T-helper 1 cell treated with Interleukin-12 subunit alpha and Interleukin-12 subunit beta and Interleukin-4 antibody, amounts not matched to agents 30 ng/mL and 1 ng/mL, for 36 hours (primary cell): ENCODE data around the gene KCNK6. TPM values are rescaled to one million over a fixed set of nuclear protein-coding genes. Genes with fewer than 3 reads are reported as not detected.

Experiments
- intact Hi-C: fragments of 100-400 bp; cut with micrococcal nuclease; formaldehyde crosslinking; loops from one replicate; pipeline ENCODE4 v1.15.1; 2024
- total RNA-seq: library from RNA; stranded (reverse); gene quantifications from 2 replicates; pipeline ENCODE4 v1.2.3, GENCODE V29; 2022

KCNK6 gene
- total RNA-seq, 1 donor from 2014 or later, result 21.6 TPM

DNA sequence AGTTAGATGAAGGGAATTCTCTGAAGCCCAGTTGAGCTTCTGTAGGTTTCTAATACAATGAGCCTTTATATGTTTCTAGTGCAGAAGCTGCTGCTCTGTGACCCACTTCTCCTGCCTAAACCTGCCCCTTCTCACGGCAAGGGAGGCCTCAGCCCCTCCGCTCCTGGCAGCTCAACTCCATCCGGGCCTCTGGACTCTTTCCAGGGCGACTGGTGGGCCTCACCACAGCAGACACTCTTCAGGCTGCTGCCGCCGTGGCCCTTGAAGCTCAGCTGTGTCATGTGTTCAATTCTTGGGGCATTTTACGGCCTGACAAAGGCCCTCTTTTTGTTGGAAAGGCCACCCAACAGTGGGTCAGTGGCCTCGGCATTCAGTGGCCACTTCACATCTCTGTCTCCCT, 25.6 kb upstream of the KCNK6 start:
- intact Hi-C loops, result no loop called here

DNA sequence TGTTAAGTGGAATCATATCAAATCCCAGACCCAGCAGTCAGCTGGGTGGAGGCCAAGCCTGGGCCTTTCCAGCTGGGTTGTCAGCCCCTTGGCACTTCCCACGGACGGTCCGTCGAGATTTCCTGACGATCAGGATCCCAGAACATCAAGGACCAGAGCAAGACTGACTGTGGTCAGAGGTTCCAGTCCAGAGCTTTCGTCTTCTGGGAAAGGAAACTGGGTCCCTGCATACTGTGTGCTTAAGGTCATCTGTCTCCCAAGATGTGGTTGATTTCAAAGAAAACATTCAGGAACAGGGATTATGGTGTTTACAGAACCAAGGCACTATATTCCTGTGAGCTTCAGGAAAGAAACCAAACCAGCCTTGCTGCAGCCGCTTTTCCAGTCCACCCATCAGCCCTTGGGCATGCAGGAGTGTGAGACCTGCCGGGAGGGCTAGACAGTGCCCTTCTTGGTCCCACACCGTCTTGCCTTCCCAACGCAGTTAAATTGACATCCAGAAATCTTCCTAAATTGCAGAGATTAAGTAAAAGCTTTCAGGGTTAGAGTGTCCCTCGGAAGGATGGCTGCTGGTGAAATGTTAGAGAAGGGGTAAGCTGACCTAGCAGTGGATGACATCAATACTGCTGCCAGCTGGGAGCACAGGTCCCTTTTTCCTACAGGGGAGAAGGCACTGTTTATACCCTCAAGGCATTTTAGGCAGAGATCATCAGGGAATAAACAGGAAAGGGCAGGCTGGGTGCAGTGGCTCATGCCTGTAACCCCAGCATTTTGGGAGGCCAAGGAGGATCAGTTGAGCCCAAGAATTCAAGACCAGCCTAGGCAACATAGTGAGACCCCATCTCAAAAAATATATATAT, 20.6 kb upstream of the KCNK6 start:
- intact Hi-C loops, result no loop called here

DNA sequence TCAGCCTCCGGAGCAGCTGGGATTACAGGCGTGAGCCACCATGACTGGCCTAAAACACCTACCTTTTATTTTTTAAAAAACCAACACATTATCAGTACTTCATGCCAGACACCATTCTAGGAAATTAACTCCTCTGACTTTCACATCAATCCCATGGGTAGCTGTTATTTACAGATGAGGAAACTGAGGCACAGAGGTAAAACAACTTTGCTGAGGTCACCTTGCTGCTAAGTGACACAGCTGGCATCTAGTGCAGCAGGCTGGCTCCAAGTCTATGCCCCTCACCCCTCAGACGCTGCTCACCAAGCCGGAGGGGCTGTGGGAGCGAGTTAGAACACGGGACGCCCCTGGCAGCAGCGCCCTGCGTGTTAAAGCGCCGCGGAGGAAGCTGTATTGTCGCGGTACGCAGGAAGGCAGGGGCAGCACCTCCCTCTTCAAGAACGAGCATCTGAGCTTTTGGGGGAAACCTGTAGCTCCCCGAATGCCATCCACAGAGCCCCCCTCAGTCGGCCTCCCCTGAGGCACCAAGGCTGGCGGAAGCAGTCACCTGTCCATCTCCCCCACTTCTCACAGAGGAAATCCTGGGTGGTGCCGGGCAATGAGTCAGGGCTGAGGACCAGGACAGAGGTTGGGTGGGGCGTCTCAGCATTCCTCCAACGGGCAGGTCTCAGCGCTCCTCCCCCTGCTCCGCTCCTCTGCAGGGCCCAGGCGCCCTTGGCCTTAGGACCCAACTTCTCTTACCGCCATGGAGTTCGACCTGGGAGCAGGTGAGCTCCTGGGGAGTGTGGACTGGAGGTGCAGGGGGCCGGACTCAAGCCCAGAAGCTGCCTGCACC, 15.9 kb upstream of the KCNK6 start, which contains the start of gene C19orf33:
C19orf33 (plus strand) TSS at position 735 of the 835 bp plus-strand sequence; CDS start at position 746, 11 bp downstream.
- intact Hi-C loops, result no loop called here

DNA sequence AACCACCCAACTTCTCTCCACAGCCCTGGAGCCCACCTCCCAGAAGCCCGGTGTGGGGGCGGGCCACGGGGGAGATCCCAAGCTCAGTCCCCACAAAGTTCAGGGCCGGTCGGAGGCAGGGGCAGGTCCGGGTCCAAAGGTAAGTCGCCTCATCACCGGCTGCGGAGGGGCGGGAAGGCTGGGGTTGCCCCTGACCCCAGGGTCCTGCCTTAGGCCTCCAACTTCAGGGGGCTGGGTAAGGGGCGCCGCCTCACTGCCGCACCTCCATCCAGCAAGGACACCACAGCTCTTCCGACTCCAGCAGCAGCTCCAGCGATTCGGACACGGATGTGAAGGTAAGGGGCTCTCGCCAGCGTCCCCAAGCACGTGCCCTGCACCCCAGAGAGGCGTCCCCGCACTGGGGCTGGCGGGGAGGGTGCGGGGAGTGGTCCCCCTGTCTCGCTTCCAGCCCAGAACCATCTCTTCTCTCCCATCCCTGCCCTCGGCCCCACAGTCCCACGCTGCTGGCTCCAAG, 15.2 kb upstream of the KCNK6 start:
- intact Hi-C loops, result no loop called here

DNA sequence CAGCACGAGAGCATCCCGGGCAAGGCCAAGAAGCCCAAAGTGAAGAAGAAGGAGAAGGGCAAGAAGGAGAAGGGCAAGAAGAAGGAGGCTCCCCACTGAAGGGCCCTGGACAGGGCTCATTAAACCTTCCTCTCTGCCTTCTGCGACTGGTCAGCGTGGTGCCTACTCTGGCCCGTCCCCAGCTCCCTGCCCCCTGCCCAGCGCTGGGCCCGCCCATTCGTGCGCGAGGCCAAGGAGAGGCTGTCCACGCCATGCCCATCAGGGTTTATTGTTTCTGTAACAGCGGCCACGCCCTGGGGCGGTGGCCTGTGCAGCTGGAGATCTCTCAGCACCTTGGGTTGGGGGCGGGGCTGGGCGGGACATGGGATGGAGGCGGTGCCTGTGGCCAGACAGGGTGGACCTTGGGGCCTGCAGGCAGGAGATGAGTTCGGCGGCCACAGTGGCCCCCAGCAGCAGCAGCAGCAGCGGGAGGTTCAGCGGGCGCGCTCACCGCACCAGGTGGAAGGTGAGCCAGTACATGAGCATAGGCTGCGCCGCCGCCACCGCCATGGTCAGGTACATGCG, 14.7 kb upstream of the KCNK6 start:
- intact Hi-C loops, result no loop called here

DNA sequence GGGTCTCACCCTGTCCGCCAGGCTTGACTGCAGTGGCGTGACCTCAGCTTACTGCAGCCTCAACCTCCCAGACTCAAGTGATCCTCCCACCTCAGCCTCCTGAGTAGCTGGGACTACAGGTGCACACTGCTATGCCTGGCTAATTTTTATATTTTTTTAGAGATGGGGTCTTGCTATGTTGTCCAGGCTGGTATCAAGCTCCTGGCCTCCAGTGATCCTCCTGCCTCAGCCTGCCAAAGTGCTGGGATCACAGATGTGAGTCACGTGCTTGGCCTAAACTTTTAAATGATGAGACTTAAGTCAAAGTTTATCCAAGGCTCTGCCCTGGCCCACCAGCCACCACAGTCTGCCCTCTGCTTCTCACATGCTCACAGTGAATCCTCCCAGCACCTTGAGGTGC, 13.4 kb upstream of the KCNK6 start:
- intact Hi-C loops, result no loop called here

DNA sequence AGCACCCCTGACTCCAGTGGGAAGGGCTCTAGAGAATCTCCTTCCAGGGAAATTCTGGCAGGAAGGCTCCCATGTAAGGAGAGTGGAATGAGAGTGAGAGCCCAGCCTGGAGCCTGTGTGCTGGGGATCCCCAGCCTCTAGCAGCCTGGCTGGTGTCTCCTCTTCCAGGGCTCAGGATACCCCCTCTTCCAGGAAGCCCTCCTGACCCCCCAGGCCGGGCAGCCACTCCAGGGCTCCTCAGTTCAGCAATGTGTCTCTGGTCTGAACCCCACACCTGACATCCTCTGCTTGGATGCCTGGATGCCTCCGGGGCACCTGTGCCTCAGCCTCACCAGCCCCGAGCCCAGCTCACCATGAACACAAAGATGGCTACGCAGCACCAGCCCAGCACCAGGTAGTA, 12.6 kb upstream of the KCNK6 start:
- intact Hi-C loops, result no loop called here

DNA sequence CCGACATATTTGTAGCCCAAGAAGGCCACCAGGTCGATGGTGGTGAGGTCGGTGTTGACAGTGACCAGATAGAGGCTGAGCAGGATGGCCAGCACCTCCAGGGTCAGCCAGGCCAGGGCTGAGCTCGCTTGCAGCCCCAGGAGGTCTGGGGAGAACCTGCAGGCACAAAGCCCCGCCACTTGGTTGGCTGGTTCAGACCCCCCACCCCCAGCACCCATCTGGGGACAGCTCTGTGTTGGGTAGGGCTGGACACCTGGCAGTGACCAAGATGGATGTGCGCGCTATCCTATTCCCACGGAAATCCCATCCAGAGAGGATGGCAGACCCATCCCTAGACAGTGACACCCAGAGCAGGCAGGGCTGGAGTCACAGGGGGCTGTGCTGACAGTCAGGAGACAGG, 12.0 kb upstream of the KCNK6 start:
- intact Hi-C loops, result no loop called here

DNA sequence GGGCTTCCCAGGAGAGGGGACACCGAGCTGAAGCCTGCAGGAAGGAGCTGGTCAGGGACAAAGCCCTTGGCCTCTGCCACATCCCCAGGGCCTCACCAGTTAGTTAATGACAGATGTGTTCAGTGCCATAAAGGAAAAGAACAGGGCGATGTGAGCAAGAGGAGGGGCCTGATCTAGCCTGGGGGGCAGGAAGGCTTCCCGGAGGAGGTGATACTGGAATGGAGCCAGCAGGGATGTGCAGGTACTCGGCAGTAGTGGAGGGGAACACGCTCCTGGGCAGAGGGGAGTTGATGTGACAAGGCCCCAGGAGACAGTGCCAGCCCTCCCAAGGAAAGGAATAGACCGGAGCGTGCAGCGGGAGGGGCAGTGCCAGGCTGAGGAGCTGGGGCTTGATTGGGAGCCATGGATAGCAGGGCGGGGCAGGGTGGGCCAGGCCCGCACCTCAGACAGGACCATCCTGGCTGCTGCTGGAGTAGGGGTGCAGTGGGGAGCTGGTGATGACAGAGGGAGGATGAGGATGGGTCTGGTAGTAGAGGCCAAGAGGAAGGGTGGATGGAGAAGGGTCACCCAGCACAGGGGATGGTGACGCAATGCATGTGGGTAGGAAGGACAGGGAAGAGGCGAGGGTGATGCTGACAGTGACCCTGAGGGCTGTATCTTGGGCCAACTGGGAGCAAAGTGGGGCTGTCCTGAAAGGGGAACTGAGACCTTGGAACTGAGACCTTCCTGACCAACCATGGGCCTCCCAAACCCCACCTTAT, 11.5 kb upstream of the KCNK6 start:
- intact Hi-C loops, result no loop called here

DNA sequence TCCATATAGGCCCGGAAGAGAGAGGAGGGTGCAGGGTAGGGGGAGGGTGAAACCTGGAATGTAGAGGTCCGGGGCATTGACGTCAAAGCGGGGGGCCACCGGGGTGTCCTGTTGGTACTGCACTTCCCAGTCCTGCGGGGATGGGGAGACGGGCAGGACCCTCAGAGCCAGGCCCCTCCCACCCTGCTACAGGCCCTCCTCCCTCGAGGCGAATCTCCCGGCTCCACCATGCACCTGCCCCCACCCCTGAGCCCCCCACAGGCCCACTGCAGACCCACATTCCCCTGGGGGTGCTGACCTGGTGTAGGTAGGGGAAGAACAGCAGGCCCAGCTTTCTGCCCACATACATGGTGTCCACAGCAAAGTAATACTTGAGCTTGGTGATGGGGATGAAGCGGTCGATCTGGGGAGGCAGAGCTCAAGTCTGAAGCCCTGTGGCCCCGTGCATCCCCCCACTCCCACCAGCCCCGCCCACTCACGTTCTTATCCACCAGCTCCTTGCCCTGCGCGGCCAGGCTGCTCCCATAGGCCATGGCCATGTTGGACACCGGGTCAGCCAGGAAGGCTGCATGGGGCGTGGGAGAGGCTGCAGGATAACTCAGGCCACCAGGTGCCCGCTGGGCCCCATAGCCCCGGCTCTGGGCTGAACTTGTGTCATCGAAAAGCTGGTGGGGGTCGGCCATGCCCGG, 10.6 kb upstream of the KCNK6 start:
- intact Hi-C loops, result no loop called here

DNA sequence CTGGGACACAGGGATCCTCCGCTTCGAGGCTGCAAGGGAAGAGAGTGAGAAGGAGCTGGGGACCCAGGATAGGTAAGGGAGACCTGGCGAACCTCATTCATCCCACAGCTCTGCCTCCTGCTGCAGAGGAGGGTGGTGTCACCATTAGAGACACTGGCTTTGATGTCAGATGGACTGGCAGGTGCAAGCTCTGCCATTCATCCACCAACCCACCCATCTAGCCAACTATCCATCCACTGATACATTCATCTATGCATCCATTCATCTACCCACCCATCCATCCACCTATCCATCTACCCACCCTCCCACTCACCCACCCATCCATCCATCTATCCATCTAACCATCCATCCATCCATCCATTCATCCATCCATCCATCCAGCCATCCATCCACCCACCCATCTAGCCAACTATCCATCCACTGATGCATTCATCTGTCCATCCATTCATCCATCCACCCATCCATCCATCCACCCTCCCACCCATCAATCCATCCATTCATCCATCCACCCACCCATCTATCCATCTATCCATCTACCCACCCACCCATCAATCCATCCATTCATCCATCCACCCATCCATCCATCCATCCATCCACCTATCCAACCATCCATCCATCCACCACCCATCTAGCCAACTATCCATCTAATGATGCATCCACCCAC, 9.9 kb upstream of the KCNK6 start:
- intact Hi-C loops, result no loop called here

DNA sequence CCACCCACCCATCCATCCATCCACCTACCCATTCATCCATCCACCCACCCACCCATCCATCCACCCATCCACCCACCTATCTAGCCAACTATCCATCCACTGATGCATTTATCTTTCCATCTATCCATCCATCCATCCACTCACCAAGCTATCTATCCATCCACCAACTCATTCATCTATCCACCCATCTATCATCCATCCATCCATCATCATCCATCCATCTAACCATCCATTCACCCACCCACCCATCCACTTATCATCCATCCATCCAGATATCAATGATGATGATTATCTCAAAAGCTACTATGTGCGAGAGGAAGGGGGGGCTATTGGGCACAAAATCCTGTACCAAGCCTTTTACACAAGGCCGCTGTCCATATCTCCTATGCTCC, 9.4 kb upstream of the KCNK6 start:
- intact Hi-C loops, result no loop called here

DNA sequence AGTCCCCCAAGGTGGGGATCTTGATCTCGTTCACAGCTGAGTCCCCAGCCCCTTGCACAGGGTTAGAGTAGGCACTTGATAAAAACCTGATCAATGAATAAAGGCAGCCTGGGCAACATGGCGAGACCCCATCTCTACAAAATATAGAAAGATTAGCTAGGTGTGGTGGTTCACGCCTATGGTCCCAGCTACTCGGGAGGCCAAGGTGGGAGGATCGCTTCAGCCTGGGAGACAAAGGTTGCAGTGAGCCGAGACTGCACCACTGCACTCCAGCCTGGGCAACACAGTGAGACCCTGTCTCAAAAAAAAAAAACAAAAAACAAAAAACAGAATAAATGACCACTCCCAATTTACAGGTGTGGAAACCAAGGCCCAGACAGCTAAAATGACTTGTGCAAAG, 8.7 kb upstream of the KCNK6 start:
- intact Hi-C loops, result no loop called here

DNA sequence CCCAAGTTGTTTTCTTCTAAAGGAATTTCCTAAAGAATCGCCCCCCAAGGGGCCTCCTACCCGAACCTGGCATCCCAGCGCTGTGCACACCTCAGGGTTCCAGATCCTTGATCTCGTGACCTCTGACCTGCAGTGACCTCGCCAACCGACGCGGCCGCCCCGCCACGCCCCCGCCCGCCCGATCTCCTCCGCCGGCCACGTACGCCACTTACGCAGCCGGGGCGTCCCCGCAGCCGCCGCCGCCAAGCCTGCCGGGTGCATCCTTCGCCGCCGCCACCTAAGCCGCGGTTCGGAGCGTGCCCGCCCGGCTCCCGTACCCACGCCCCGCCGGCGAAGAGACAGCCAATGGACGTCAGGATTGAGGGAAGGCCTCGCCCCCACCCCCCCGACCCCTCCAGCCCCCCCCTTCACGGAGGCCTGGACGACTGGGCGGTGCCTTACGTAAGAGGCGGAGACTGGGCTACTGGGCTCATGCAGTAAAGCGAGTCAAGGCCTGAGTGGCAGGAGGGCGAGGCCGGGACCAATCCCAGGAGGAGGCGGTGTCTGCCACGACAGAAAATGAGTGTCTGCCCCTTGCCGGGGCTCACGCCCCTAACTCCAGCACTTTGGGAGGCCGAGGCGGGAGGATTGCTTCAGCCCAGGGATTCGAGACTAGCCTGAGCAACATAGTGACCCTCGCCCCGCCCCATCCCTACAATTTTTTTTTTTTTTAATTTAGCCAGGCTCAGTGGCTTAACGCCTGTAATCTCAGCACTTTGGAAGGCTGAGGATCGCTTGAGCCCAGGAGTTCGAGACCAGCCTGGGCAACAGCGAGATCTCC, 3.8 kb upstream of the KCNK6 start, which contains the start of gene YIF1B:
YIF1B (minus strand) TSS at position 291 of the 820 bp plus-strand sequence; CDS start at position 261, 30 bp downstream.
- intact Hi-C loops, result loop anchor here (1.0 to 5.0 kb wide), 12 partner anchors 19 to 849 kb away; partner anchors contain the start of genes CATSPERG, GGN, PPP1R14A and PSMD8

DNA sequence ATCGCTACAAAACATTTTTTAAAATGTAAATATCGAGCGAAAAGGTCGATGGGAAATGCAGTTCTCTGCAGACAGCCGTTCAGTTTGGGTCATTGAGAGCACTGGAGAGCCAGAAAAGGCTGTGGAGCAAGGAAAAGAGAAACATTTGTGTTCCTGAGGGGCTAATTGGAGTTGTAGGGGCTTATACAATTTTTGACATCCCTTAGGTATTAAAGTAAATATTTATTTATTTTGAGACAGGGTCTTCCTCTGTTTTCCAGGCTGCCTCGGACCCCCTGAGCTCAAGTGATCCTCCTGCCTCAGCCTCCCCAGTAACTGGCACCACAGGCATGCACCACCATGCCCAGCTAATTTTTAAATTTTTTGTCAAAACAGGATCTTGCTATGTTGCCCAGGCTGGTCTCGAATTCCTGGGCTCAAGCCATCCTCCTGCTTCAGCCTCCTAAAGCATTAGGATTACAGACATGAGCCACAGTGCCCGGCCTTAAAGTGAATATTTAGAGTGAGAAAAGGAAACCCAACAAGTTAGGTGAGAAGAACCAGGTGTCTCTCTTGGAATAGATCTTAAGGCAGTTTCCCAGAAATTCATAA, 3.1 kb upstream of the KCNK6 start:
- intact Hi-C loops, result loop anchor here (1.0 to 5.0 kb wide), 11 partner anchors 19 to 849 kb away; partner anchors contain the start of genes CATSPERG, GGN, PPP1R14A and PSMD8

DNA sequence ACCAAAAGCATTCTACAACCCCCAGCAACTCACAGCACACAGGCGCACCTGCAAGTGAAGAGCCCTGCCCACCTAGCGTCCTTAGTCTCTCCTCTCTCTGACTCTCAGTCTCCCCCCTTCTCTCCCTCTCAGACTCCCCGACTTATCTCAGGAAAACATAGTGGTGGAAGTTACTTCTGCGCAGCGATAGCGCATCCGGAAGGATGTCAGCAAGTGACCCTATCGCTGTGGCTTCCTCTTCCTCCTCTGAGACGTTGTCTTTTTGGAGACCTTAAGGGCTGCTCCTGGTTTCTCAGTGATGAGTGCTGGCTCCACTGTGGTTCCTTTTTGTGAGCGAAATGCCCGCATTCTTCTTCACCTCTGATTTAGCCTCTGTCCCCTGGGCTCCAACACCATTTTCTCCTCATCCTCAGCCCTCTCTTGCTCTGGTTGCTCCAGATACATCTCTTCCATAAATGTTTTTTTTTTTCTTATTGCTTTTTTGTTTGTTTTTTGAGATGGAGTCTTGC, 2.5 kb upstream of the KCNK6 start:
- intact Hi-C loops, result loop anchor here (2.0 to 5.0 kb wide), 2 partner anchors 60 to 850 kb away; partner anchors contain the start of genes PPP1R14A, ZNF569 and ZNF570

DNA sequence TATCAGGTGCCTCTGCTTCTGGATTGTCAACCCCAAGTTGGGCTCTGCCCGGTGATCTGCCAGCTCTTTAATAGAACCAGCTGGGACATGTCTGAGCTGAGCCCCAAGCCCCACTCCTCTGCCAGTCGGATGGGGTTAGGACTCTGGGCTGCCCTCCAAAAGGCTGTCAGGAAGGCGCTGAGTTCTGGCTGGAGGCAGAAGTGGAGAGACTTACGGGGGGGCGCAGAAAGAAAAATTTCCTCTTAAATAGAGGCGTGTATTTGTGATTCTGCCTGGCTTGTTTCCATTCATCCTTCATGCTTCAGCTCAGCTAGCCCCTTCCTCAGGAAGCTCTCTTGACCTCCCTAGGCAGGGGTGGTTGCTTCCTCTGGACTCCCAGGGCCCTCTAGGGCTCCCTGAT, 985 bp upstream of the KCNK6 start:
- intact Hi-C loops, result loop anchor here (5.0 kb wide), 1 partner anchor 851 kb away; the partner anchor contains the start of genes ZNF569 and ZNF570

DNA sequence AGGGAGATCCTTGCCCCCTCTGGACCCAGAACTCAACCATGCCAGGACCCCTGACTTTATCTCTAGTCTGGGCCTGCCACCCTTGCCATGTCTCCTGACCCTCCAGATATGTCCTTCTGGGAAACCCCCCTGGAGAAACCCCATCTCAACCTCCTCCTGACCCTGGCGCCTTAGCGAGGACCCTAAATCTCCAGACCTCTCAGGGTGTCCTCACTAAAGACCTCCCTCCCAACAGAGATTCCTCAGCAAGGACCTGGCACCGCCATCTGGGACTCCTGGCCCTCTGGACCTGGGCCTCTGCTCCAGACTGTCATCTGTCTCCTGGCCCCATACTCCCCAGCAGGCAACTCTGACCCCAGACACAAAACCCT, 1.3 kb downstream of the KCNK6 start:
- intact Hi-C loops, result loop anchor here (1.0 kb wide), 1 partner anchor 57 kb away; the partner anchor contains the start of gene SPINT2
